HepG2 (cell line): ENCODE results near the gene ENG. TPM values are rescaled to one million over a fixed set of nuclear protein-coding genes. Genes with fewer than 3 reads are reported as not detected.

Source experiments
- BRD4 ChIP-seq: sonication (generic); formaldehyde crosslinking; IDR thresholded peaks from 2 replicates; pipeline ENCODE4 v1.4.0; 2020; ENCODE audit warnings: missing genetic modification reagents
- CBX2 ChIP-seq, 2 experiments: fragments of 200-600 bp in 1 of 2; sonication (generic); formaldehyde crosslinking in 1 of 2; IDR thresholded peaks; 2 replicates each; pipeline versions ENCODE4 v1.7.0 to v1.8.1; 2018 to 2022; ENCODE audit warnings: low read depth in 2 of 2, low read length in 1 of 2, mild to moderate bottlenecking in 1 of 2, missing genetic modification reagents in 1 of 2
- CEBPG ChIP-seq: IDR thresholded peaks from 2 replicates; pipeline ENCODE4 v1.6.1; 2016
- EHMT2 ChIP-seq: fragments of 200-600 bp; sonication (generic); IDR thresholded peaks from 2 replicates; pipeline ENCODE4 v1.7.0; 2017; ENCODE audit warnings: antibody characterized with exemption, low read depth, low read length, borderline replicate concordance
- ETV5 ChIP-seq: IDR thresholded peaks from 2 replicates; pipeline ENCODE4 v1.6.1; 2018; ENCODE audit warnings: missing biosample characterization, missing genetic modification reagents, inconsistent platforms, borderline replicate concordance
- FOSL2 ChIP-seq: sonication (generic); formaldehyde crosslinking; IDR thresholded peaks from 2 replicates; pipeline ENCODE4 v1.4.0; 2020; ENCODE audit warnings: missing genetic modification reagents
- HOXA3 ChIP-seq: sonication (generic); formaldehyde crosslinking; IDR thresholded peaks from 2 replicates; pipeline ENCODE4 v1.5.0; 2020; ENCODE audit warnings: missing genetic modification reagents
- KAT8 ChIP-seq: IDR thresholded peaks from 2 replicates; pipeline ENCODE4 v1.6.1; 2016; ENCODE audit warnings: missing genetic modification reagents, missing compliant biosample characterization
- KLF9 ChIP-seq: IDR thresholded peaks from 2 replicates; pipeline ENCODE4 v1.6.1; 2016; ENCODE audit warnings: low read depth
- NPAS2 ChIP-seq: sonication (generic); formaldehyde crosslinking; IDR thresholded peaks from 2 replicates; pipeline ENCODE4 v1.8.0; 2022; ENCODE audit warnings: mild to moderate bottlenecking, missing genetic modification reagents, borderline replicate concordance
- SIX4 ChIP-seq: sonication (generic); formaldehyde crosslinking; IDR thresholded peaks from 2 replicates; pipeline ENCODE4 v1.4.0; 2020; ENCODE audit warnings: missing genetic modification reagents
- ZNF605 ChIP-seq: sonication (generic); formaldehyde crosslinking; IDR thresholded peaks from 2 replicates; pipeline ENCODE4 v1.8.0; 2022; ENCODE audit warnings: mild to moderate bottlenecking, missing genetic modification reagents
- ZNF614 ChIP-seq: IDR thresholded peaks from 2 replicates; pipeline ENCODE4 v1.6.1; 2018; ENCODE audit warnings: missing biosample characterization, missing genetic modification reagents, inconsistent platforms, borderline replicate concordance
- polyA plus RNA-seq, 8 experiments: library from polyadenylated mRNA; depleted of rRNA in 3 of 8; stranded (reverse) in 7 of 8; unstranded in 1 of 8; fragments of >200 nt; fragmentation: Illumina TruSeq in 4 of 8; extraction: Trizol in 4 of 8; gene quantifications; 2 replicates each; pipeline versions ENCODE4 v1.2.1 to v1.2.3, GENCODE V29; 2011 to 2016; ENCODE audit warnings: low read depth in 4 of 8, missing spikeins in 1 of 8, mixed read lengths in 1 of 8; ENCODE audit not compliant: insufficient read depth in 1 of 8
- total RNA-seq, 5 experiments: library from RNA; depleted of rRNA; stranded (reverse); fragments of >200 nt; fragmentation: Illumina TruSeq; extraction: Trizol; gene quantifications; 2 replicates each; pipeline ENCODE4 v1.2.3, GENCODE V29; 2016; ENCODE audit warnings: low read depth in 1 of 5
- TF ChIP-seq, protein P1 (sequence below): sonication (generic); formaldehyde crosslinking; IDR thresholded peaks from 2 replicates; pipeline ENCODE4 v1.4.0; 2020; ENCODE audit warnings: missing genetic modification reagents, borderline replicate concordance
- TF ChIP-seq, protein P2 (sequence below): sonication (generic); formaldehyde crosslinking; IDR thresholded peaks from 2 replicates; pipeline ENCODE4 v1.8.0; 2022; ENCODE audit warnings: mild to moderate bottlenecking, missing genetic modification reagents
- TF ChIP-seq, protein P3 (sequence below): sonication (generic); formaldehyde crosslinking; IDR thresholded peaks from 2 replicates; pipeline ENCODE4 v1.5.0; 2020; ENCODE audit warnings: missing genetic modification reagents
- TF ChIP-seq, protein P4 (sequence below): IDR thresholded peaks from 2 replicates; pipeline ENCODE4 v1.6.1; 2016; ENCODE audit warnings: low read depth

ENG gene
- total and polyA plus RNA-seq, 2 of the 13 experiments (the other 11 are each of a cell fraction or from before 2014, with no cell fraction given): 0.02 to 1.1 TPM

DNA sequence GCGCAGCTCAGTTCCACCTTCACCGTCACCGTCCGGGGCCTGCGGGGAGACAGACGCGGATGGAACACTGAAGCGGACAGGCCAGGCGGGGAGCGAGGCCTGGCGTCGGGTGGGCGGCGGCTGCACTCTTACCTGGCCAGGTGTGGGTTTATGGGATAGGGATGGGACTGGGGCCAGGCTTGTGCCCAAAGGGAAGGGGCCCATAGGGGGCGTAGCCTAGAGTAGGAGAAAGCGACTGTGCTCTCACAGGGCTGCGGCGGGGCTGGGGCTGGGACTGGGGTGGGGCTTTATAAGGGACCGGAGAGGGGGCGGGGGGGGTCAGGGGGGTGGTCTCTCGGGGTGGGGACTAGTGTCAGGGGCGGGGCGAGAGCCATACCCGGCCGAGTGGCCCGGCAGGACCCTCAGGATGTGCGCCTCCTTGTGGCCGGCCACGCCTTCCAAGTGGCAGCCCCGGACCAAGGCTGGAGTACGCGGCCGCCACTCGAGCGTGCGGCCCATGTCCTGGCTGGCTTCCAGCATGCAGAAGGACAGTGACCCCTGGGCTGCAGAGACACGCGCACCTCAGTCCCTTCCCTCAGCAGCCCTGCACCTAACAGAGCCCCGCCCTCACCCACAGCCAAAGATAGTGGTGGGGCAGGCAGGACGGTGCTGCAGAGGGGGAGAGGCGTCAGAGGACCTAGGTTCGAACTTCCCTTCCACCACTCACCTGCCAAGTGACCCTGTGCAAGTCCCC lies 29.0 kb downstream of the ENG start (continued):
- 0 out of 2 replicates have a peak, but pooled peaks have one; percentile 36 for TF ChIP-seq ZNF614
- no peak for TF ChIP-seq SIX4 (CRISPR knock-in tag)
- TF ChIP-seq, protein P1, sequence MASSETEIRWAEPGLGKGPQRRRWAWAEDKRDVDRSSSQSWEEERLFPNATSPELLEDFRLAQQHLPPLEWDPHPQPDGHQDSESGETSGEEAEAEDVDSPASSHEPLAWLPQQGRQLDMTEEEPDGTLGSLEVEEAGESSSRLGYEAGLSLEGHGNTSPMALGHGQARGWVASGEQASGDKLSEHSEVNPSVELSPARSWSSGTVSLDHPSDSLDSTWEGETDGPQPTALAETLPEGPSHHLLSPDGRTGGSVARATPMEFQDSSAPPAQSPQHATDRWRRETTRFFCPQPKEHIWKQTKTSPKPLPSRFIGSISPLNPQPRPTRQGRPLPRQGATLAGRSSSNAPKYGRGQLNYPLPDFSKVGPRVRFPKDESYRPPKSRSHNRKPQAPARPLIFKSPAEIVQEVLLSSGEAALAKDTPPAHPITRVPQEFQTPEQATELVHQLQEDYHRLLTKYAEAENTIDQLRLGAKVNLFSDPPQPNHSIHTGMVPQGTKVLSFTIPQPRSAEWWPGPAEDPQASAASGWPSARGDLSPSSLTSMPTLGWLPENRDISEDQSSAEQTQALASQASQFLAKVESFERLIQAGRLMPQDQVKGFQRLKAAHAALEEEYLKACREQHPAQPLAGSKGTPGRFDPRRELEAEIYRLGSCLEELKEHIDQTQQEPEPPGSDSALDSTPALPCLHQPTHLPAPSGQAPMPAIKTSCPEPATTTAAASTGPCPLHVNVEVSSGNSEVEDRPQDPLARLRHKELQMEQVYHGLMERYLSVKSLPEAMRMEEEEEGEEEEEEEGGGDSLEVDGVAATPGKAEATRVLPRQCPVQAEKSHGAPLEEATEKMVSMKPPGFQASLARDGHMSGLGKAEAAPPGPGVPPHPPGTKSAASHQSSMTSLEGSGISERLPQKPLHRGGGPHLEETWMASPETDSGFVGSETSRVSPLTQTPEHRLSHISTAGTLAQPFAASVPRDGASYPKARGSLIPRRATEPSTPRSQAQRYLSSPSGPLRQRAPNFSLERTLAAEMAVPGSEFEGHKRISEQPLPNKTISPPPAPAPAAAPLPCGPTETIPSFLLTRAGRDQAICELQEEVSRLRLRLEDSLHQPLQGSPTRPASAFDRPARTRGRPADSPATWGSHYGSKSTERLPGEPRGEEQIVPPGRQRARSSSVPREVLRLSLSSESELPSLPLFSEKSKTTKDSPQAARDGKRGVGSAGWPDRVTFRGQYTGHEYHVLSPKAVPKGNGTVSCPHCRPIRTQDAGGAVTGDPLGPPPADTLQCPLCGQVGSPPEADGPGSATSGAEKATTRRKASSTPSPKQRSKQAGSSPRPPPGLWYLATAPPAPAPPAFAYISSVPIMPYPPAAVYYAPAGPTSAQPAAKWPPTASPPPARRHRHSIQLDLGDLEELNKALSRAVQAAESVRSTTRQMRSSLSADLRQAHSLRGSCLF (CRISPR knock-in tag): no peak
- TF ChIP-seq CBX2 (IDR thresholded peaks at IDR 0.05; ENCODE audit: low read depth, low read length): no peak
- TF ChIP-seq CBX2 (CRISPR knock-in tag; IDR thresholded peaks at IDR 0.05; ENCODE audit: low read depth): no peak
- TF ChIP-seq, protein P2, sequence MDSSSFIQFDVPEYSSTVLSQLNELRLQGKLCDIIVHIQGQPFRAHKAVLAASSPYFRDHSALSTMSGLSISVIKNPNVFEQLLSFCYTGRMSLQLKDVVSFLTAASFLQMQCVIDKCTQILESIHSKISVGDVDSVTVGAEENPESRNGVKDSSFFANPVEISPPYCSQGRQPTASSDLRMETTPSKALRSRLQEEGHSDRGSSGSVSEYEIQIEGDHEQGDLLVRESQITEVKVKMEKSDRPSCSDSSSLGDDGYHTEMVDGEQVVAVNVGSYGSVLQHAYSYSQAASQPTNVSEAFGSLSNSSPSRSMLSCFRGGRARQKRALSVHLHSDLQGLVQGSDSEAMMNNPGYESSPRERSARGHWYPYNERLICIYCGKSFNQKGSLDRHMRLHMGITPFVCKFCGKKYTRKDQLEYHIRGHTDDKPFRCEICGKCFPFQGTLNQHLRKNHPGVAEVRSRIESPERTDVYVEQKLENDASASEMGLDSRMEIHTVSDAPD (CRISPR knock-in tag): no peak
- TF ChIP-seq, protein P3, sequence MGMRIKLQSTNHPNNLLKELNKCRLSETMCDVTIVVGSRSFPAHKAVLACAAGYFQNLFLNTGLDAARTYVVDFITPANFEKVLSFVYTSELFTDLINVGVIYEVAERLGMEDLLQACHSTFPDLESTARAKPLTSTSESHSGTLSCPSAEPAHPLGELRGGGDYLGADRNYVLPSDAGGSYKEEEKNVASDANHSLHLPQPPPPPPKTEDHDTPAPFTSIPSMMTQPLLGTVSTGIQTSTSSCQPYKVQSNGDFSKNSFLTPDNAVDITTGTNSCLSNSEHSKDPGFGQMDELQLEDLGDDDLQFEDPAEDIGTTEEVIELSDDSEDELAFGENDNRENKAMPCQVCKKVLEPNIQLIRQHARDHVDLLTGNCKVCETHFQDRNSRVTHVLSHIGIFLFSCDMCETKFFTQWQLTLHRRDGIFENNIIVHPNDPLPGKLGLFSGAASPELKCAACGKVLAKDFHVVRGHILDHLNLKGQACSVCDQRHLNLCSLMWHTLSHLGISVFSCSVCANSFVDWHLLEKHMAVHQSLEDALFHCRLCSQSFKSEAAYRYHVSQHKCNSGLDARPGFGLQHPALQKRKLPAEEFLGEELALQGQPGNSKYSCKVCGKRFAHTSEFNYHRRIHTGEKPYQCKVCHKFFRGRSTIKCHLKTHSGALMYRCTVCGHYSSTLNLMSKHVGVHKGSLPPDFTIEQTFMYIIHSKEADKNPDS: peak; percentile 62; the same call in 1 of the 2 replicates
- no peak for TF ChIP-seq BRD4 (CRISPR knock-in tag)
- no peak for TF ChIP-seq KLF9 (CRISPR knock-in tag)
- TF ChIP-seq, protein P4, sequence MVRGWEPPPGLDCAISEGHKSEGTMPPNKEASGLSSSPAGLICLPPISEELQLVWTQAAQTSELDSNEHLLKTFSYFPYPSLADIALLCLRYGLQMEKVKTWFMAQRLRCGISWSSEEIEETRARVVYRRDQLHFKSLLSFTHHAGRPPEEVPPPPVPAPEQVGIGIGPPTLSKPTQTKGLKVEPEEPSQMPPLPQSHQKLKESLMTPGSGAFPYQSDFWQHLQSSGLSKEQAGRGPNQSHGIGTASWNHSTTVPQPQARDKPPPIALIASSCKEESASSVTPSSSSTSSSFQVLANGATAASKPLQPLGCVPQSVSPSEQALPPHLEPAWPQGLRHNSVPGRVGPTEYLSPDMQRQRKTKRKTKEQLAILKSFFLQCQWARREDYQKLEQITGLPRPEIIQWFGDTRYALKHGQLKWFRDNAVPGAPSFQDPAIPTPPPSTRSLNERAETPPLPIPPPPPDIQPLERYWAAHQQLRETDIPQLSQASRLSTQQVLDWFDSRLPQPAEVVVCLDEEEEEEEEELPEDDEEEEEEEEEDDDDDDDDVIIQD (CRISPR knock-in tag): no peak
- TF ChIP-seq NPAS2 (CRISPR knock-in tag): no peak
- peak; percentile 21; the same call in 1 of the 2 replicates for TF ChIP-seq ETV5 (CRISPR knock-in tag)
- TF ChIP-seq FOSL2 (CRISPR knock-in tag): peak; percentile 29; the same call in 1 of the 2 replicates
- TF ChIP-seq KAT8 (CRISPR knock-in tag): no peak
- TF ChIP-seq HOXA3 (CRISPR knock-in tag): peak; percentile 74
- TF ChIP-seq ZNF605 (CRISPR knock-in tag): 0 out of 2 replicates have a peak, but pooled peaks have one; percentile 43
- TF ChIP-seq EHMT2: no peak
- TF ChIP-seq CEBPG (CRISPR knock-in tag): no peak
